Hepatocyte (in vitro differentiated cells): ENCODE data around the gene TSPAN15. TPM values are rescaled to one million over a fixed set of nuclear protein-coding genes. Genes with fewer than 3 reads are reported as not detected.

Experiments used
- DNase-seq: peaks from one replicate; pipeline ENCODE4 v3.0.0-alpha.2; 2016; ENCODE audit warnings: low spot score
- H2AFZ ChIP-seq: fragments of 200-600 bp; sonication (generic); 2 replicates; pipeline ENCODE4 v1.6.0; 2016; ENCODE audit warnings: antibody characterized with exemption, mild to moderate bottlenecking
- H3K27ac ChIP-seq: fragments of 200-600 bp; sonication (generic); 2 replicates; pipeline ENCODE4 v1.5.1; 2016; ENCODE audit warnings: mild to moderate bottlenecking
- H3K27me3 ChIP-seq: fragments of 200-600 bp; sonication (generic); 2 replicates; pipeline ENCODE4 v1.6.1; 2016
- H3K36me3 ChIP-seq: fragments of 200-600 bp; sonication (generic); replicated peaks from 2 replicates; pipeline ENCODE4 v1.5.1; 2016; ENCODE audit warnings: low read depth; ENCODE audit not compliant: insufficient read depth
- H3K4me1 ChIP-seq: fragments of 200-600 bp; sonication (generic); 2 replicates; pipeline ENCODE4 v1.5.1; 2016; ENCODE audit warnings: mild to moderate bottlenecking, moderate library complexity; ENCODE audit not compliant: insufficient read depth
- H3K4me2 ChIP-seq: fragments of 200-600 bp; sonication (generic); 2 replicates; pipeline ENCODE4 v1.6.0; 2016
- H3K4me3 ChIP-seq: fragments of 200-600 bp; sonication (generic); 2 replicates; pipeline ENCODE4 v1.5.1; 2016; ENCODE audit warnings: mild to moderate bottlenecking
- H3K79me2 ChIP-seq: fragments of 200-600 bp; sonication (generic); 2 replicates; pipeline ENCODE4 v1.6.0; 2017; ENCODE audit warnings: mild to moderate bottlenecking
- H3K9me2 ChIP-seq: fragments of 200-600 bp; sonication (generic); replicated peaks from 2 replicates; pipeline ENCODE4 v1.6.0; 2017; ENCODE audit warnings: mild to moderate bottlenecking; ENCODE audit not compliant: insufficient read depth
- H3K9me3 ChIP-seq: fragments of 200-600 bp; sonication (generic); 2 replicates; pipeline ENCODE4 v1.5.1; 2016; ENCODE audit warnings: low read depth, mild to moderate bottlenecking
- H4K20me1 ChIP-seq: fragments of 200-600 bp; sonication (generic); 2 replicates; pipeline ENCODE4 v1.6.0; 2016; ENCODE audit warnings: mild to moderate bottlenecking; ENCODE audit not compliant: insufficient read depth, poor library complexity, severe bottlenecking
- EZH2 ChIP-seq: fragments of 200-600 bp; sonication (generic); IDR thresholded peaks from 2 replicates; pipeline ENCODE4 v1.6.1; 2016; ENCODE audit warnings: antibody characterized with exemption, mild to moderate bottlenecking, borderline replicate concordance
- EZH2phosphoT487 ChIP-seq: fragments of 200-600 bp; sonication (generic); IDR thresholded peaks from one replicate; pipeline ENCODE4 v1.6.1; 2018; ENCODE audit warnings: antibody characterized with exemption, mild to moderate bottlenecking, low read depth, moderate library complexity; ENCODE audit not compliant: unreplicated experiment, severe bottlenecking
- WGBS: methylation state at CpG from one replicate; pipeline ENCODE4 v1.1.6; 2016; ENCODE audit warnings: low lambda C conversion rate; ENCODE audit errors: missing lambda C conversion rate; 5-methylcytosine and 5-hydroxymethylcytosine counted together
- polyA plus RNA-seq: library from polyadenylated mRNA; unstranded; fragments of >200 nt; fragmentation: Nextera tagmentation; extraction: Ambion mirVana; gene quantifications from 2 replicates; pipeline ENCODE4 v1.2.1, GENCODE V29; 2016
- total RNA-seq: library from RNA; depleted of rRNA; stranded (reverse); fragments of >200 nt; gene quantifications from 2 replicates; pipeline ENCODE4 v1.2.3, GENCODE V29; 2014
- TF ChIP-seq, protein P1 (sequence below): fragments of 200-600 bp; sonication (generic); IDR thresholded peaks from 2 replicates; pipeline ENCODE4 v1.5.1; 2016; ENCODE audit warnings: antibody characterized with exemption, mild to moderate bottlenecking; ENCODE audit not compliant: poor library complexity

The TSPAN15 gene
- total and polyA plus RNA-seq, 2 experiments from 2014 or later = 29.0 to 66.4 TPM

GRCh38 chr10:69537449-69537848, 86.2 kb downstream of the TSPAN15 start:
- Histone ChIP-seq H3K27me3 (no peaks in the 10 kb centered on the region), H2AFZ (no peak overlapping the region), H3K9me3 (no peaks in the 10 kb centered on the region), H3K27ac (no peak overlapping the region), H3K4me3 (no peak overlapping the region), H3K4me2 (no peak overlapping the region), H3K36me3 (no peaks in the 10 kb centered on the region), H4K20me1 (no peaks in the 10 kb centered on the region), H3K9me2 (no peaks in the 10 kb centered on the region), H3K79me2 (no peaks in the 10 kb centered on the region), H3K4me1 (no peaks in the 10 kb centered on the region)
- 88% methylated on average over 6 of the region's 6 CpGs for WGBS
- no peak for TF ChIP-seq EZH2
- no peak for TF ChIP-seq EZH2phosphoT487
- TF ChIP-seq, protein P1, sequence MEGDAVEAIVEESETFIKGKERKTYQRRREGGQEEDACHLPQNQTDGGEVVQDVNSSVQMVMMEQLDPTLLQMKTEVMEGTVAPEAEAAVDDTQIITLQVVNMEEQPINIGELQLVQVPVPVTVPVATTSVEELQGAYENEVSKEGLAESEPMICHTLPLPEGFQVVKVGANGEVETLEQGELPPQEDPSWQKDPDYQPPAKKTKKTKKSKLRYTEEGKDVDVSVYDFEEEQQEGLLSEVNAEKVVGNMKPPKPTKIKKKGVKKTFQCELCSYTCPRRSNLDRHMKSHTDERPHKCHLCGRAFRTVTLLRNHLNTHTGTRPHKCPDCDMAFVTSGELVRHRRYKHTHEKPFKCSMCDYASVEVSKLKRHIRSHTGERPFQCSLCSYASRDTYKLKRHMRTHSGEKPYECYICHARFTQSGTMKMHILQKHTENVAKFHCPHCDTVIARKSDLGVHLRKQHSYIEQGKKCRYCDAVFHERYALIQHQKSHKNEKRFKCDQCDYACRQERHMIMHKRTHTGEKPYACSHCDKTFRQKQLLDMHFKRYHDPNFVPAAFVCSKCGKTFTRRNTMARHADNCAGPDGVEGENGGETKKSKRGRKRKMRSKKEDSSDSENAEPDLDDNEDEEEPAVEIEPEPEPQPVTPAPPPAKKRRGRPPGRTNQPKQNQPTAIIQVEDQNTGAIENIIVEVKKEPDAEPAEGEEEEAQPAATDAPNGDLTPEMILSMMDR = no peak
- no peak for DNase-seq

GRCh38 chr10:69538461-69538860, 87.2 kb downstream of the TSPAN15 start:
- Histone ChIP-seq H3K27me3 (no peaks in the 10 kb centered on the region), H4K20me1 (no peaks in the 10 kb centered on the region), H3K79me2 (no peaks in the 10 kb centered on the region), H3K4me1 (no peaks in the 10 kb centered on the region), H3K36me3 (no peaks in the 10 kb centered on the region), H3K9me2 (no peaks in the 10 kb centered on the region), H3K4me3 (no peak overlapping the region), H2AFZ (no peak overlapping the region), H3K27ac (no peak overlapping the region), H3K4me2 (no peak overlapping the region), H3K9me3 (no peaks in the 10 kb centered on the region)
- 73% methylated on average over 3 of the region's 3 CpGs for WGBS
- TF ChIP-seq, protein P1 = no peak
- TF ChIP-seq EZH2phosphoT487 = no peak
- no peak for TF ChIP-seq EZH2
- DNase-seq = no peak

DNA sequence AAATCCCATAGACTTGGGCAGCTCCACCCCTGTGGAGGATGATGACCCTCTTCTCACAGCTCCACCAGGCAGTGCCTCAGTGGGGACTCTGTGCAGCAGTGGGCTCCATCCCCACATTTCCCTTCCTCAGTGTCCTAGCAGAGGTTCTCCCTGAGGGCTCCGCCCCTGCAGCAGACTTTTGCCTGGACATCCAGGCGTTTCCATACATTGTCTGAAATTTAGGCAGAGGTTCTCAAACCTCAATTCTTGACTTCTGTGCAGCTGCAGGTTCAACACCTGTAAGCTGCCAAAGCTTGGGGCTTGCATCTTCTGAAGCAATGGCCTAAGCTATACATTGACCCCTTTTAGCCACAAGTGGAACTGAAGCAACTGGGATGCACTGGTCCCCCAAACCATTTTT, 90.2 kb downstream of the TSPAN15 start:
- TF ChIP-seq EZH2 (no peak), EZH2phosphoT487 (no peak)
- TF ChIP-seq, protein P1 = no peak
- no peaks in the 10 kb centered on the region for H3K27me3 ChIP-seq
- H3K36me3 ChIP-seq = no peaks in the 10 kb centered on the region
- no peaks in the 10 kb centered on the region for H4K20me1 ChIP-seq
- no peaks in the 10 kb centered on the region for H3K79me2 ChIP-seq
- no peak overlapping the region for H3K4me3 ChIP-seq
- no peak overlapping the region for H3K4me2 ChIP-seq
- no peak overlapping the region for H3K27ac ChIP-seq
- H2AFZ ChIP-seq = no peak overlapping the region
- no peaks in the 10 kb centered on the region for H3K9me2 ChIP-seq
- H3K4me1 ChIP-seq = no peaks in the 10 kb centered on the region
- H3K9me3 ChIP-seq = no peaks in the 10 kb centered on the region
- no peak for DNase-seq
- WGBS = 83% methylated on average over 2 of the region's 2 CpGs

GRCh38 chr10:69549959-69550358, 98.7 kb downstream of the TSPAN15 start:
- Histone ChIP-seq H2AFZ (no peak overlapping the region), H3K4me2 (no peak overlapping the region), H4K20me1 (no peaks in the 10 kb centered on the region), H3K27ac (no peak overlapping the region), H3K27me3 (no peaks in the 10 kb centered on the region), H3K4me1 (no peaks in the 10 kb centered on the region), H3K9me2 (no peaks in the 10 kb centered on the region), H3K4me3 (no peak overlapping the region), H3K79me2 (no peaks in the 10 kb centered on the region), H3K9me3 (peaks cover 7% of the 10 kb centered on the region), H3K36me3 (no peaks in the 10 kb centered on the region)
- TF ChIP-seq EZH2phosphoT487 = no peak
- no peak for TF ChIP-seq EZH2
- TF ChIP-seq, protein P1 = no peak
- DNase-seq = no peak
